ENCODE results near the gene COL4A2.

GRCh38 chr13:110557610-110558305, 250.7 kb downstream of the COL4A2 start:
- TF ChIP-seq CTCF (IDR thresholded peaks at IDR 0.05; ENCODE audit: low read length), result no peak
- TF ChIP-seq EZH2 (IDR thresholded peaks at IDR 0.05; ENCODE audit: borderline replicate concordance, low read length), result no peak
